HepG2 (cell line): Measurements from ENCODE around the gene ST3GAL4. TPM values are rescaled to one million over a fixed set of nuclear protein-coding genes. Genes with fewer than 3 reads are reported as not detected.

Source experiments
- ATAC-seq: fragments of 200-7000 bp; cut with Tn5 transposase; 3 replicates; pipeline ENCODE4 v1.9.1; 2020; ENCODE audit warnings: mild to moderate bottlenecking, moderate library complexity
- BruUV-seq: library from RNA; stranded (reverse); fragments of 400-500 nt; replicated peaks from 2 replicates; lab custom pipeline; 2021; lab: Mats Ljungman, UMichigan
- CTCF ChIA-PET: fragments of 300-600 bp; formaldehyde crosslinking; extraction: SDS; loops from one replicate; lab custom pipeline; 2021; ENCODE audit warnings: low total read pairs, inconsistent platforms, low intra/inter-chr PET ratio; lab: Yijun Ruan, JAX
- POLR2A ChIA-PET: fragments of 350-600 bp; sonication (Branson Sonifier 250); formaldehyde crosslinking; loops from one replicate; lab custom pipeline; 2020; ENCODE audit warnings: antibody characterized with exemption, inconsistent platforms; lab: Yijun Ruan, JAX
- DNase-seq: peaks from one replicate; pipeline ENCODE4 v3.0.0-alpha.2; 2015; ENCODE audit warnings: low spot score
- FAIRE-seq: peaks from 3 replicates; lab custom pipeline; 2011; peaks lifted over from hg19 to GRCh38; lab: Jason Lieb, UNC
- H2AFZ ChIP-seq: one replicate; pipeline ENCODE4 v1.6.1; 2011; ENCODE audit warnings: low read length, inconsistent platforms
- H3K27ac ChIP-seq: fragments of 300-600 bp; 3 replicates; pipeline ENCODE4 v1.8.0; 2011; ENCODE audit warnings: mixed run types, mild to moderate bottlenecking, mixed read lengths, low read length, inconsistent platforms; ENCODE audit not compliant: insufficient read depth; ENCODE audit errors: extremely low read length
- H3K27me3 ChIP-seq, 2 experiments: fragments of 200-600 bp in 1 of 2; 2 replicates in 1 of 2; 3 replicates in 1 of 2; pipeline versions ENCODE4 v1.6.0 to v1.8.0; 2011; ENCODE audit warnings: low read length in 2 of 2, mild to moderate bottlenecking in 2 of 2, moderate library complexity in 2 of 2, inconsistent platforms in 1 of 2; ENCODE audit not compliant: insufficient read depth in 2 of 2, control insufficient read depth in 1 of 2
- H3K36me3 ChIP-seq, 2 experiments: fragments of 200-600 bp in 1 of 2; replicated peaks in 1 of 2; 2 replicates in 1 of 2; 3 replicates in 1 of 2; pipeline versions ENCODE4 v1.5.1 to v1.8.0; 2011; ENCODE audit warnings: low read length in 2 of 2, inconsistent platforms in 1 of 2; ENCODE audit not compliant: insufficient read depth in 2 of 2, control insufficient read depth in 1 of 2
- H3K4me1 ChIP-seq: 2 replicates; pipeline ENCODE4 v1.5.1; 2012; ENCODE audit warnings: low read length, inconsistent platforms; ENCODE audit not compliant: insufficient read depth
- H3K4me2 ChIP-seq: 2 replicates; pipeline ENCODE4 v1.6.0; 2011; ENCODE audit warnings: low read depth, low read length, inconsistent platforms
- H3K4me3 ChIP-seq, 3 experiments: fragments of 200-600 bp in 1 of 3; sonication (generic), shearing (Covaris generic) in 1 of 3; replicated peaks in 1 of 3; 2 replicates each; pipeline ENCODE4 v1.5.1; 2011 to 2016; ENCODE audit warnings: low read length in 3 of 3, inconsistent platforms in 2 of 3, low read depth in 2 of 3, mild to moderate bottlenecking in 2 of 3, control low read depth in 1 of 3, mixed read lengths in 1 of 3; ENCODE audit not compliant: insufficient read depth in 1 of 3
- H3K79me2 ChIP-seq: one replicate; pipeline ENCODE4 v1.6.1; 2011; ENCODE audit warnings: low read length, inconsistent platforms; ENCODE audit not compliant: insufficient read depth
- H3K9ac ChIP-seq: 2 replicates; pipeline ENCODE4 v1.6.0; 2011; ENCODE audit warnings: mild to moderate bottlenecking, low read depth, low read length, inconsistent platforms; ENCODE audit not compliant: insufficient read depth
- H3K9me3 ChIP-seq: 2 replicates; pipeline ENCODE4 v1.5.1; 2012; ENCODE audit warnings: mild to moderate bottlenecking, low read length
- H4K20me1 ChIP-seq: 2 replicates; pipeline ENCODE4 v1.6.0; 2011; ENCODE audit warnings: inconsistent platforms, mild to moderate bottlenecking, low read length, moderate library complexity; ENCODE audit not compliant: insufficient read depth
- ATF7 ChIP-seq, 2 experiments: fragments of 450-650 bp in 1 of 2; sonication (generic) in 1 of 2; formaldehyde crosslinking in 1 of 2; IDR thresholded peaks; 2 replicates each; pipeline versions ENCODE4 v1.4.0 to v1.6.1; 2016 to 2020; ENCODE audit warnings: antibody characterized with exemption in 1 of 2, mild to moderate bottlenecking in 1 of 2, missing genetic modification reagents in 1 of 2
- KDM6A ChIP-seq: IDR thresholded peaks from 2 replicates; pipeline ENCODE4 v1.6.1; 2016; ENCODE audit warnings: low read depth
- MIER2 ChIP-seq: IDR thresholded peaks from 2 replicates; pipeline ENCODE4 v1.6.1; 2016; ENCODE audit warnings: missing biosample characterization, missing genetic modification reagents
- PCBP2 ChIP-seq: fragments of 200-400 bp; formaldehyde crosslinking; optimal IDR thresholded peaks from 2 replicates; pipeline ENCODE3; 2018; ENCODE audit warnings: low read length, low read depth; ENCODE audit not compliant: poor library complexity, severe bottlenecking
- ZFAT ChIP-seq: sonication (generic); formaldehyde crosslinking; conservative IDR thresholded peaks from 2 replicates; pipeline ENCODE4 v1.8.1; 2023; ENCODE audit warnings: missing genetic modification reagents, inconsistent platforms
- ZNF446 ChIP-seq: sonication (generic); formaldehyde crosslinking; IDR thresholded peaks from 2 replicates; pipeline ENCODE4 v1.5.0; 2020; ENCODE audit warnings: mild to moderate bottlenecking, missing genetic modification reagents
- ZNF879 ChIP-seq: sonication (generic); formaldehyde crosslinking; IDR thresholded peaks from 2 replicates; pipeline ENCODE4 v1.8.1; 2023; ENCODE audit warnings: missing genetic modification reagents
- WGBS: methylation state at CpG from one replicate; pipeline ENCODE4 v1.1.6; 2017; ENCODE audit warnings: low lambda C conversion rate; 5-methylcytosine and 5-hydroxymethylcytosine counted together
- in situ Hi-C: cut with HindIII; loops from 2 replicates; pipeline ENCODE4 v1.10.0; 2017; ENCODE audit warnings: low pct_unique_long_range_greater_than_20kb; ENCODE audit not compliant: extremely low pct_ligation_motif_present
- intact Hi-C: fragments of 100-400 bp; cut with micrococcal nuclease; formaldehyde crosslinking; loops from one replicate; pipeline ENCODE4 v1.10.0; 2022; ENCODE audit not compliant: unreplicated experiment
- polyA plus RNA-seq, 8 experiments: library from polyadenylated mRNA; depleted of rRNA in 3 of 8; stranded (reverse) in 7 of 8; unstranded in 1 of 8; fragments of >200 nt; fragmentation: Illumina TruSeq in 4 of 8; extraction: Trizol in 4 of 8; gene quantifications; 2 replicates each; pipeline versions ENCODE4 v1.2.1 to v1.2.3, GENCODE V29; 2011 to 2016; ENCODE audit warnings: low read depth in 4 of 8, missing spikeins in 1 of 8, mixed read lengths in 1 of 8; ENCODE audit not compliant: insufficient read depth in 1 of 8
- total RNA-seq, 5 experiments: library from RNA; depleted of rRNA; stranded (reverse); fragments of >200 nt; fragmentation: Illumina TruSeq; extraction: Trizol; gene quantifications; 2 replicates each; pipeline ENCODE4 v1.2.3, GENCODE V29; 2016; ENCODE audit warnings: low read depth in 1 of 5
- TF ChIP-seq, protein P1 (sequence below): sonication (generic); formaldehyde crosslinking; IDR thresholded peaks from 2 replicates; pipeline ENCODE4 v1.4.0; 2020; ENCODE audit warnings: mild to moderate bottlenecking, missing genetic modification reagents
- TF ChIP-seq, protein P2 (sequence below): sonication (generic); formaldehyde crosslinking; IDR thresholded peaks from 2 replicates; pipeline ENCODE4 v1.5.0; 2020; ENCODE audit warnings: mild to moderate bottlenecking, missing genetic modification reagents
- TF ChIP-seq, protein P3 (sequence below): sonication (generic); formaldehyde crosslinking; IDR thresholded peaks from 2 replicates; pipeline ENCODE4 v1.4.0; 2020; ENCODE audit warnings: mild to moderate bottlenecking, missing genetic modification reagents

Gene ST3GAL4
- total and polyA plus RNA-seq, 2 of the 13 experiments (the other 11 are each of a cell fraction or from before 2014, with no cell fraction given), result 9.1 to 13.3 TPM

DNA sequence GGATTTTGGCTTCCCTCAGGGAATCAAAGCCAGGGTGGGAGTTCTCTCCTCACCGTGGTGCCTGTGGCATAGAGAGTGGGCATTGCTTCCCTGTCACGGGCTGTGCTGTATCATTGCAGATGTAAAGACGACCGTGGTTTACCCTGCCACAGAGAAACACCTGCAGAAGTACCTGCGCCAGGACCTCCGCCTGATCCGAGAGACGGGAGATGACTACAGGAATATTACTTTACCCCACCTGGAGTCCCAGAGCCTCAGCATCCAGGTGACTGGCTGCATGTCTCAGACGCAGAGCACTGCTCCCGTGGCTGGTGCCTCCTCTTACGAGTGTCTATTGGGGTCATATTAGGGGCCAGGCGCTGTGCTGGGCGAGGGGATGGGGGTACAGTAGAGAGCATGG, 24.2 kb upstream of the ST3GAL4 start (continued):
- TF ChIP-seq, protein P1, sequence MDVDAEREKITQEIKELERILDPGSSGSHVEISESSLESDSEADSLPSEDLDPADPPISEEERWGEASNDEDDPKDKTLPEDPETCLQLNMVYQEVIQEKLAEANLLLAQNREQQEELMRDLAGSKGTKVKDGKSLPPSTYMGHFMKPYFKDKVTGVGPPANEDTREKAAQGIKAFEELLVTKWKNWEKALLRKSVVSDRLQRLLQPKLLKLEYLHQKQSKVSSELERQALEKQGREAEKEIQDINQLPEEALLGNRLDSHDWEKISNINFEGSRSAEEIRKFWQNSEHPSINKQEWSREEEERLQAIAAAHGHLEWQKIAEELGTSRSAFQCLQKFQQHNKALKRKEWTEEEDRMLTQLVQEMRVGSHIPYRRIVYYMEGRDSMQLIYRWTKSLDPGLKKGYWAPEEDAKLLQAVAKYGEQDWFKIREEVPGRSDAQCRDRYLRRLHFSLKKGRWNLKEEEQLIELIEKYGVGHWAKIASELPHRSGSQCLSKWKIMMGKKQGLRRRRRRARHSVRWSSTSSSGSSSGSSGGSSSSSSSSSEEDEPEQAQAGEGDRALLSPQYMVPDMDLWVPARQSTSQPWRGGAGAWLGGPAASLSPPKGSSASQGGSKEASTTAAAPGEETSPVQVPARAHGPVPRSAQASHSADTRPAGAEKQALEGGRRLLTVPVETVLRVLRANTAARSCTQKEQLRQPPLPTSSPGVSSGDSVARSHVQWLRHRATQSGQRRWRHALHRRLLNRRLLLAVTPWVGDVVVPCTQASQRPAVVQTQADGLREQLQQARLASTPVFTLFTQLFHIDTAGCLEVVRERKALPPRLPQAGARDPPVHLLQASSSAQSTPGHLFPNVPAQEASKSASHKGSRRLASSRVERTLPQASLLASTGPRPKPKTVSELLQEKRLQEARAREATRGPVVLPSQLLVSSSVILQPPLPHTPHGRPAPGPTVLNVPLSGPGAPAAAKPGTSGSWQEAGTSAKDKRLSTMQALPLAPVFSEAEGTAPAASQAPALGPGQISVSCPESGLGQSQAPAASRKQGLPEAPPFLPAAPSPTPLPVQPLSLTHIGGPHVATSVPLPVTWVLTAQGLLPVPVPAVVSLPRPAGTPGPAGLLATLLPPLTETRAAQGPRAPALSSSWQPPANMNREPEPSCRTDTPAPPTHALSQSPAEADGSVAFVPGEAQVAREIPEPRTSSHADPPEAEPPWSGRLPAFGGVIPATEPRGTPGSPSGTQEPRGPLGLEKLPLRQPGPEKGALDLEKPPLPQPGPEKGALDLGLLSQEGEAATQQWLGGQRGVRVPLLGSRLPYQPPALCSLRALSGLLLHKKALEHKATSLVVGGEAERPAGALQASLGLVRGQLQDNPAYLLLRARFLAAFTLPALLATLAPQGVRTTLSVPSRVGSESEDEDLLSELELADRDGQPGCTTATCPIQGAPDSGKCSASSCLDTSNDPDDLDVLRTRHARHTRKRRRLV, result no peak

DNA sequence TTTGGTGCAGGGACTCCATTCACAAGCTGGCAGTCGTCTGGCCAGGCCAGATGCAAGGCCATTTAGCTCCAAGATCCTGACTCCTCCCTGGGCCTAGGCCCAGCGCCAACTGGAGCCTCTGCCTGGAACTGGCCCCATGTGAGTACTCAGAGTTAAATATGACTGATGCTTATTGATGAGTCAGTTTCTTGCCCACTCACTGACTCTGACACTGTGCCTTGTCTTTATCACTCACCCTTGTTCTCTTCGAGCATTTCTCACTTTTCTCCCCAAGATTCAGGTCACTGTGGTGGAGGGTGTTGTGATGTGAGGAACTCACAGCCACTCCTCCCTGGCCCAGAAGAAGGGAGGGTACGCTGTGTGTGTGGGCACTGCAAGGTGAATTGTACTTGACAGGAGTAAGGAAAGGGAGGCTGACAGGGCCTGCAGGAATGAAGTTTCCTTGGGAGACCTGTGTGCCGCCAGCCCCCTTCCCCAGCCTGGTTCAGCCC, 23.2 kb upstream of the ST3GAL4 start:
- in situ Hi-C loops, result no loop called here

More for the DNA sequence above, 23.2 kb upstream of the ST3GAL4 start:
- FAIRE-seq (no peak), ATAC-seq (no peak), DNase-seq (no peak)
- BruUV-seq, result no TSS peak
- Histone ChIP-seq H3K27ac (no peak overlapping the region), H3K9me3 (no peaks in the 10 kb centered on the region), H2AFZ (no peak overlapping the region), H3K9ac (no peak overlapping the region), H4K20me1 (no peaks in the 10 kb centered on the region), H3K36me3 (peaks cover 4 to 14% of the 10 kb centered on the region in 2 experiments; a peak in 3 of 5 replicates), H3K4me3 (no peak overlapping the region), H3K27me3 (no peaks in the 10 kb centered on the region), H3K79me2 (no peaks in the 10 kb centered on the region), H3K4me2 (no peak overlapping the region), H3K4me1 (peaks cover 27% of the 10 kb centered on the region)
- intact Hi-C loops, result no loop called here
- POLR2A ChIA-PET, result no interaction called here
- 97% methylated on average over 4 of the region's 5 CpGs for WGBS
- TF ChIP-seq KDM6A (CRISPR knock-in tag) (no peak), ZNF879 (CRISPR knock-in tag) (no peak), ZFAT (no peak), MIER2 (CRISPR knock-in tag) (no peak), PCBP2 (no peak), ZNF446 (CRISPR knock-in tag) (no peak), ATF7 (IDR thresholded peaks at IDR 0.05) (no peak), ATF7 (CRISPR knock-in tag; IDR thresholded peaks at IDR 0.05) (no peak)
- TF ChIP-seq, protein P2, sequence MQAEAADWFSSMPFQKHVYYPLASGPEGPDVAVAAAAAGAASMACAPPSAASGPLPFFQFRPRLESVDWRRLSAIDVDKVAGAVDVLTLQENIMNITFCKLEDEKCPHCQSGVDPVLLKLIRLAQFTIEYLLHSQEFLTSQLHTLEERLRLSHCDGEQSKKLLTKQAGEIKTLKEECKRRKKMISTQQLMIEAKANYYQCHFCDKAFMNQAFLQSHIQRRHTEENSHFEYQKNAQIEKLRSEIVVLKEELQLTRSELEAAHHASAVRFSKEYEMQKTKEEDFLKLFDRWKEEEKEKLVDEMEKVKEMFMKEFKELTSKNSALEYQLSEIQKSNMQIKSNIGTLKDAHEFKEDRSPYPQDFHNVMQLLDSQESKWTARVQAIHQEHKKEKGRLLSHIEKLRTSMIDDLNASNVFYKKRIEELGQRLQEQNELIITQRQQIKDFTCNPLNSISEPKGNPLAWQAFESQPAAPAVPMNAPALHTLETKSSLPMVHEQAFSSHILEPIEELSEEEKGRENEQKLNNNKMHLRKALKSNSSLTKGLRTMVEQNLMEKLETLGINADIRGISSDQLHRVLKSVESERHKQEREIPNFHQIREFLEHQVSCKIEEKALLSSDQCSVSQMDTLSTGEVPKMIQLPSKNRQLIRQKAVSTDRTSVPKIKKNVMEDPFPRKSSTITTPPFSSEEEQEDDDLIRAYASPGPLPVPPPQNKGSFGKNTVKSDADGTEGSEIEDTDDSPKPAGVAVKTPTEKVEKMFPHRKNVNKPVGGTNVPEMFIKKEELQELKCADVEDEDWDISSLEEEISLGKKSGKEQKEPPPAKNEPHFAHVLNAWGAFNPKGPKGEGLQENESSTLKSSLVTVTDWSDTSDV, result no peak
- TF ChIP-seq, protein P3, sequence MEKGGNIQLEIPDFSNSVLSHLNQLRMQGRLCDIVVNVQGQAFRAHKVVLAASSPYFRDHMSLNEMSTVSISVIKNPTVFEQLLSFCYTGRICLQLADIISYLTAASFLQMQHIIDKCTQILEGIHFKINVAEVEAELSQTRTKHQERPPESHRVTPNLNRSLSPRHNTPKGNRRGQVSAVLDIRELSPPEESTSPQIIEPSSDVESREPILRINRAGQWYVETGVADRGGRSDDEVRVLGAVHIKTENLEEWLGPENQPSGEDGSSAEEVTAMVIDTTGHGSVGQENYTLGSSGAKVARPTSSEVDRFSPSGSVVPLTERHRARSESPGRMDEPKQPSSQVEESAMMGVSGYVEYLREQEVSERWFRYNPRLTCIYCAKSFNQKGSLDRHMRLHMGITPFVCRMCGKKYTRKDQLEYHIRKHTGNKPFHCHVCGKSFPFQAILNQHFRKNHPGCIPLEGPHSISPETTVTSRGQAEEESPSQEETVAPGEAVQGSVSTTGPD (CRISPR knock-in tag), result no peak
- CTCF ChIA-PET, result no interaction called here
